Measurements from ENCODE around the gene CACNB3. TPM values are rescaled to one million over a fixed set of nuclear protein-coding genes. Genes with fewer than 3 reads are reported as not detected.

The CACNB3 gene
- total RNA-seq (2014; rRNA removed; shearing (Covaris generic)) = 9.1 and 11.5 TPM in 2 replicates

GRCh38 chr12:48817873-48818830 lies at the start of gene CACNB3:
TSS of gene CACNB3 (plus strand) at chr12:48818496. CDS start at chr12:48818930, 434 bp downstream.
- DNase-seq (ENCODE audit: low read depth) = peak; percentile 84

GRCh38 chr12:48768736-48769135 lies 49.6 kb upstream of the CACNB3 start:
- DNase-seq (ENCODE audit: low read depth) = no peak

DNA sequence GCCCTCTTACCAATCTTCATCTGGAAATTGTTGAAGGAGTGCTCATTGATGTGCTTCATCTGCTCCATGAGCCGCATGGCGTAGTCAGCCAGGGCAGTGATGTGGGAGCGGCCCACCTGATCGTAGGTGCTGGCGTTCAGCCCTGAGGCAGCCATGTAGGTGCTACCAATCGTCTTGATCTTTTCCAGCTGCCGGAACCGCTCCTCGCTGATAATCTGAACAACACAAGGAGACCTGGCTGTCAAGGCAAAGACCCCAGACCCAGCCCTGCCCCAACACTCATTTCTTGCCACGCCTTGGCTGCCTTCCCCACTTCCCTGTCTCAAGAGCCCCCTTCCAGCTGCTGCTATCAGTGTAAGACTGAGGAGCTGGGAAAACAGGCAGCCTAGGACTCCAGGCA lies 47.5 kb upstream of the CACNB3 start:
- DNase-seq (ENCODE audit: low read depth) = no peak

- no peak for DNase-seq (ENCODE audit: low read depth)
Measured at GRCh38 chr12:48771588-48772112, 46.6 kb upstream of the CACNB3 start.

DNA sequence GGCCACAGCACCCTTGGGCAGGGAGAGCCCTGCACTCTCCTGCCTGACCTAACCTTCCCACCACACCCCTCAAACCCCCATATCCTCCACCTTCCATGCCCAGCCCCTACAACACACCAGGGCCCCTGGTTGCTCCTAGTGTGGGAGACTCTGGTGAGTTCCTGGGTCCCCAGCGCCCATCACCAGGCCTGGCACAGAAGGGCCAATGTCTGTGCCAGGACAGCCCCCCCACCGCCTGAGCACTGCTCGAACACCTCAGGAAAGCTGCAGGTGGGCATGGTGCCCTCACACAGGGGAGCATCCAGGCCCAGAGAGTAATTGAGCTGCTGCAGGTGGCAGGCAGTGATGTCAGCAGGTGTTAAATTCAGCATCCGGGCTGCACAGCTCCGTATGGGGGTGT lies 44.6 kb upstream of the CACNB3 start:
- no peak for DNase-seq (ENCODE audit: low read depth)

- no peak for DNase-seq (ENCODE audit: low read depth)
Measured at GRCh38 chr12:48774516-48774915, 43.8 kb upstream of the CACNB3 start.

DNA sequence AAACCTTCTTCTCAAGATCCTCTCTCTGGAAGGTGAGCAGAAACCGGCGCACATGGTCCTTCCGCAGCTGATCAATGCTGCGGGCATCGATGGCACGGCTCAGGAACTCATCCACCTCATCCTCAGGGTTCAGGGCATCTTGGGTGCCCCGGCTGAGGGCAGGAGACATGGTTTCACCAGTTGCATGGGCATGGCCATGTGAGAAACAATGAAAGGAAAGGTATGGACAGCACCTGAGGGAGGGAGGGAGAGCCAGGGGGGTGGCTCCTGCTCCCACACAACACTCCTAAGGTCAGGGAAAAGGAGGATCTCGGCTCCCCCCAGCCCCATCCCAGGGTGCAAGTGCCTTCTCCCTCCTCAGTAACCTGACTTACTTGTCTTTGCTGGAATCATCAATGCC lies 43.0 kb upstream of the CACNB3 start:
- DNase-seq (ENCODE audit: low read depth) = no peak

DNA sequence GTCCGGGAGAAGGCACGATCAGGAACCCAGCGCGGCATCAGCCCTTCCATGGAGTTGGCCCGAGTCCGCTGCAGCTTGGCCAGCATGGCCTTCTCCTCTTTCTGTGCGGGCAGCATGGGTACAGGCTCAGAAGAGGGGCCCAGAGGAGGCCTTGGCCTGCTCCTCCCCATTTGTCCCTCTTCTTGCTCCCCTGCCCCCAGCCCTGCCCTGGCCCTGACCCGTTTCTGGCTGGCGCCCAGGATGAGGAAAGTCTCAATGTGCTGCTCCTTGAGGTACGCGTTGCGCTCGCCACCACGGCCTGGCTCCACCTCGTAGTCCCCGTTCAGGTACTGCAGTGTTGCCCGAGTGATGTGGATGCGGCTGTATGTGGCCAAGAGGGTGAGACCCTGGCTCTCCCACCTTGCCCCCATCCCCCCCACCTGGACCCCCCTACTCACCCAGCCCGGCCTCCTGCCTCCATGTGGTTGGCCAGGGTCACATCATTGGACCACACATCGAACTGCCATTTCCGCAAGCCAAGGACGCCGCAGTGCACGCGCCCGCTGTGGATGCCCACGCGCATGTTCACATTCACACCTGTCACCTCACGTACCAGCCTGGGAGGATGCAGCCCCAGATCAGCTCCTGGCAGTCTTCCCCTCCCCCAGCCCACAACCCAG lies 42.2 kb upstream of the CACNB3 start:
- DNase-seq (ENCODE audit: low read depth) = no peak

- no peak for DNase-seq (ENCODE audit: low read depth)
Measured at GRCh38 chr12:48776956-48777355, 41.3 kb upstream of the CACNB3 start.

DNA sequence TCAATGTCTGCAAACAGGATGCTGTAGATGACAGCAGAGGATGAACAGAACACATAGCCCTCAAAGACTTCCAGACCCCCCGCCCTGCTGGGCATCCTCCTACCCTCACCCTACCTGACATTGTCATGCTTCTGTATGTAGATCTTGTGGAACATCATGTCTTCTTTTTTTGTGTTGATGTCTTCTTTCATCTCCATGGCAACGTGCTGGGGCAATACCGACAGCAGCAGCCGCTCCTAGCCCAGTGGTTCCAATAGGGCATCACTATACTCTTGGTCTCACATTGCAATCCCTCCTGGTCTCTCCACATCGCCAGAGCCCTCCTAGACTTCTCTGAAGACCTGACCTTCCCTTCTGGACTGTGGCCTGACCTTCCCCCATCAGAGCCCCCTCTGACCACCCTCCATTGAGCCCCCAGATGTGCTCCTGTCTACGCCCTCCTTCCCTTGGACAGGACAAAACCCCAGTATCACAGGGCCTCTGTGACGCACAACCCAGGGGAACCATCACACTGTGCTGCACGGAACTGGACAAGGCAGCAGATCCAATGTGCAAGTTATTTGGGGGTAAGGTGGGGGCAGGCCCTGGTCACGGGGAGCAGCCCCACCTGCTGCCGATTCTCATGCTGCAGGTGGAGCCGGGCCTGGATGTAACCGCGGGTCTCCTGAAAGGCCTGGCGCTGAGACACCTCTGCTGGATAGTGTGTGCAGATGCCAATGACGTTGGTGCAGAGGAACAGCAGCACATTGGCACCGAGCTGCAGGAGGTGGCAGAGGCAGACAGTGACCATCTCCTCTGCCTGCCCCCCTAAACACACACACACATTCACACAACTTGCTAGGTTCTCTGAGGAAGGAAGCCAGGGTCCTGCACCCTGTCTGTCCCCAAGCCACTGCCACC lies 40.5 kb upstream of the CACNB3 start:
- DNase-seq (ENCODE audit: low read depth) = no peak

DNA sequence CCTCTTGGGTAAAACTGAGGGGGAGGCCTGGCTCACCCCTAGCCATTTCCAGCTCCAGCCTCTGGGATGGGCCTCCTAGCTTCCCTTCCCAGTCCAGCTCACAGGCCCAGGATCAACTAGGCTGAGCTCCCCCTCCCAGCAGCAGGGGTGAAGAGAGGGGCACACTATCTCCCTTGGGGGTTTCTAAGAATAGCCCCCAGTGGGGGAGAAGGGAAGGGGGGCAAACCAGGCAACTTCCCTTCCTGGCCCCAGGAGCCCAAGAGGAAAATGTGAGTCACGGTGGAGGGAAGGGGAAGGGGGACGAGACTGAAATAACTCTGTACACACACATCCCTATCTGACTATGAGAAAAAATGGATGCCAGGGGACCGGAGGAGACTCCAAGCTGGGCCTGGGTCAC lies 38.4 kb upstream of the CACNB3 start:
- DNase-seq (ENCODE audit: low read depth) = peak; percentile 41

DNA sequence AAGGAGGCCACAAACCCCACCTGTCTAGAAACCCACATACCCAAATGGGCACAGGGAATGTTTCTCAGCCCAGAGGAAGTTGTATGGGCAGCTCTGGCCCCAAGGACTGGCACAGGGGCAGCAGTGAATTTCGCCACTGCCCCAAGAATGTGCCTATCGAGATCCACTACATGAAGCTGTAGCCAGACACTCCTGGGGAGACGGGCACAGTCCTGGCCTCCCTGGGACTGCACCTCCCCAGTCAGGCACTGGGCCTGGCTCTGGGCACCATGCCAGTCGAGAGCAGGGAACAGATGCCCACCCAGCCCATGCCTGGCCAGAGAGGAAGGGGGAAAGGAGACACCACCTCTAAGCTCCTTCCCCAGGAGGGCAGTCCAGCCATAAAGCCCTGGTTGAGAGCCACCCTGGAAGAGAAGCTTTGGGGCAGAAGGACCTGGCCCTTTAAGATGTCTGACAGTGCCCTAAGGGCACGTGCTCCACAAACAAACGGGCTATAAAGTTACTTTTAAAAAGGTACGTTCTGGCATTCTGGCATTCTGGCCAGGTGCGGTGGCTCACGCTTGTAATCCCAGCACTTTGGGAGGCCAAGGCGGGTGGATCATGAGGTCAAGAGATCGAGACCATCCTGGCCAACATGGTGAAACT lies 37.8 kb upstream of the CACNB3 start:
- no peak for DNase-seq (ENCODE audit: low read depth)

GRCh38 chr12:48781750-48782456 lies 36.4 kb upstream of the CACNB3 start:
- no peak for DNase-seq (ENCODE audit: low read depth)

- no peak for DNase-seq (ENCODE audit: low read depth)
Measured at GRCh38 chr12:48782457-48783395, 35.6 kb upstream of the CACNB3 start.

- DNase-seq (ENCODE audit: low read depth) = no peak
Measured at GRCh38 chr12:48783432-48783831, 34.9 kb upstream of the CACNB3 start.

GRCh38 chr12:48786591-48787544 lies 31.4 kb upstream of the CACNB3 start:
- no peak for DNase-seq (ENCODE audit: low read depth)

DNA sequence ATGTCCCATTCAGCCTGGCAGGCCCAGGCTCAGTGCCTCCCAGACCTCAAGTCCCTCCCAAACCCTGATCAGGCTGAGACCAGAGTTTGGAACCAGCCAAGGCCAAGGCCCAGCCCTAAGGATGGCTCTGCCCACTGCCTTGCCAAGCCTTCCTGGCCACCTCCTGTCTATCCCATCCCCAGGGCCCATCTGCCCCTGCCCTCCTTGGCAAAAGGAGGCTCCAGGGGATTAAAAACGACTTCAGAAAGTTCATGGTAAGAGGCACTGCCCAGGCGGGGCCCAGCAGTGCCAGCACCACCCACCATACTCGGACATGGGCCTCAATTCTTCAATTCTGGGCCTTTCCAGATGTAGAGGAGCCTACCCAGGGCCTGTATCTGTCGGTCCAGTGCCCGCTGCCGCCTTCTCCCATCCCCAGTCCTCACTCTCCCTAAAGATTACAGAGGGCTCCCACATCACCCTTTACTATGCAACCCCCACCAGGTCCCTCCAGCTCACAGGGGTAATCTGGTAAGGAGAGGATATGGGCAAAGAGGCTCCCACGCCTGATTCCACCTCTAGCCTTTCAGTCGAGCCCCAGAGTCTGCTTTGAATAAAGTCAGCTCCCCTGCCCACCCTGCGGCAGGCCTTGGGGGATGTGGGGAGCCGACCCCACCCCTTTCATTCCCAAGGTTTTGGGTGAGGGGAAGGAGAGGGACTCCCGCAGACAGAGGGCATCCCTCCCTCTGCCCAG lies 30.3 kb upstream of the CACNB3 start:
- no peak for DNase-seq (ENCODE audit: low read depth)

DNA sequence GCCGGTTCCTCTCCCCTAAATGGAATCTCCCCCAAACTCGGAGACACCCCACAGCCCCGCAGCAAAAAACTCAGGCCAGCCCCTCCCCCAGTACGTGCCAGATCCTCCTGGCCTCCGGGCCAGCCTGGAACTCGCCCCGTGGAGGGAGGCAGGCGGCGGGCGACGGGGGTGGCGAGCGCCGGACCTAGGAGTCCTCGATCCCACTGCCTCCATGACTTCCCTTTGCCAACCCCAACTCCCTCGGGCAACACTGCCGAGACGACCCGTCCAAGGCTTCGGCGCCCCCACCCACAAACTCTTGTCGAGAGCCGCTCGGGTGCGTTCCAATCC lies 29.8 kb upstream of the CACNB3 start:
- no peak for DNase-seq (ENCODE audit: low read depth)

Measured in Daoy (cell line).